SU-DHL-6 (cell line): Measurements from ENCODE around the gene TOP3A.

Source experiments
- EZH2phosphoT487 ChIP-seq: fragments of 200-600 bp; sonication (generic), shearing (Covaris generic); conservative IDR thresholded peaks from 2 replicates; pipeline ENCODE4 v1.6.1; 2018; ENCODE audit warnings: mild to moderate bottlenecking, antibody characterized with exemption, low read length, moderate library complexity, mixed read lengths
- TF ChIP-seq, protein P1 (sequence below): fragments of 200-600 bp; sonication (generic); IDR thresholded peaks from one replicate; pipeline ENCODE4 v1.5.1; 2017; ENCODE audit warnings: antibody characterized with exemption, mild to moderate bottlenecking, low read length, moderate library complexity; ENCODE audit not compliant: insufficient read depth, poor library complexity, severe bottlenecking

DNA sequence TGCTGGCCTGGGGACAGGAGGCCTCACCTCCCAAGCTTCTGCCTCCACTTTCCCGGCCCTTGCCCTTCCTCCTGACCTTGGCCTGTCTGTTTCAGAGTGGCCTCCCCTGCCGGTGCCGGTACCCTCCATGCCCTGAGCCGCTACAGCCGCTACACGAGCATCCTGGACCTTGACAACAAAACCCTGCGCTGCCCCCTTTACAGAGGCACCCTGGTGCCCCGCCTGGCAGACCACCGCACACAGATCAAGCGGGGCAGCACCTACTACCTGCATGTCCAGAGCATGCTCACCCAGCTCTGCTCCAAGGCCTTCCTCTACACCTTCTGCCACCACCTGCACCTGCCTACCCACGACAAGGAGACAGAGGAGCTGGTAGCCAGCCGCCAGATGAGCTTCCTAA is 7.7 kb upstream of the TOP3A start:
- TF ChIP-seq, protein P1, sequence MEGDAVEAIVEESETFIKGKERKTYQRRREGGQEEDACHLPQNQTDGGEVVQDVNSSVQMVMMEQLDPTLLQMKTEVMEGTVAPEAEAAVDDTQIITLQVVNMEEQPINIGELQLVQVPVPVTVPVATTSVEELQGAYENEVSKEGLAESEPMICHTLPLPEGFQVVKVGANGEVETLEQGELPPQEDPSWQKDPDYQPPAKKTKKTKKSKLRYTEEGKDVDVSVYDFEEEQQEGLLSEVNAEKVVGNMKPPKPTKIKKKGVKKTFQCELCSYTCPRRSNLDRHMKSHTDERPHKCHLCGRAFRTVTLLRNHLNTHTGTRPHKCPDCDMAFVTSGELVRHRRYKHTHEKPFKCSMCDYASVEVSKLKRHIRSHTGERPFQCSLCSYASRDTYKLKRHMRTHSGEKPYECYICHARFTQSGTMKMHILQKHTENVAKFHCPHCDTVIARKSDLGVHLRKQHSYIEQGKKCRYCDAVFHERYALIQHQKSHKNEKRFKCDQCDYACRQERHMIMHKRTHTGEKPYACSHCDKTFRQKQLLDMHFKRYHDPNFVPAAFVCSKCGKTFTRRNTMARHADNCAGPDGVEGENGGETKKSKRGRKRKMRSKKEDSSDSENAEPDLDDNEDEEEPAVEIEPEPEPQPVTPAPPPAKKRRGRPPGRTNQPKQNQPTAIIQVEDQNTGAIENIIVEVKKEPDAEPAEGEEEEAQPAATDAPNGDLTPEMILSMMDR: no peak
- no peak for TF ChIP-seq EZH2phosphoT487
